Measurements from ENCODE around the gene KCNK16. TPM values are rescaled to one million over a fixed set of nuclear protein-coding genes. Genes with fewer than 3 reads are reported as not detected.

KCNK16 gene
- total and polyA plus RNA-seq, 2 experiments from 2014 or later = not detected

DNA sequence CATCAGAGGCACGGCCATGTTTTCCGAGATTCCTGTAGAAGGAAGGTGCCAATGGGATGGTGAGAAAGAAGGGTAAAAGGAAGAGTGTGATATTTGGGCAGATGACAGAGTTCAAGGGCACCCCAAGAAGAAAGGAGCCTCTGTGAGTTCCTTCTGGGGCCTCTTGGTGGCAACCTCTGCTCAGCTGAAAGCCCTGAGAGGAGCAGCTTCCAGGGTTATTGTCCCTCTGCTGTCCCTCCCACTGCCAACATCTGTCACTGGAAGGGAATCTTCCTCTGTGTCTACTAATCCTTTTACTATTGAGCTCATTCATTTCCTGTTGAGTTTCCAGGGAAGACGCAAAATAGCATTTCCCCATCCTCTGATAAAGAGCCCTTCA lies 40.0 kb upstream of the KCNK16 start:
- Histone ChIP-seq H3K4me1 (ENCODE audit: insufficient read depth) (peaks cover 6% of the 10 kb centered on the region), H3K9me3 (ENCODE audit: low read depth) (no peaks in the 10 kb centered on the region), H3K27ac (no peak overlapping the region), H3K4me2 (peak overlapping the region; percentile 6), H4K20me1 (ENCODE audit: insufficient read depth, poor library complexity, severe bottlenecking) (no peaks in the 10 kb centered on the region), H3K27me3 (no peaks in the 10 kb centered on the region), H2AFZ (peak overlapping the region; percentile 25), H3K36me3 (replicated peaks; ENCODE audit: insufficient read depth, low read depth) (no peaks in the 10 kb centered on the region), H3K9me2 (replicated peaks; ENCODE audit: insufficient read depth) (no peaks in the 10 kb centered on the region), H3K79me2 (no peaks in the 10 kb centered on the region), H3K4me3 (no peak overlapping the region)
- TF ChIP-seq CTCF (IDR thresholded peaks at IDR 0.05; ENCODE audit: poor library complexity) (peak; percentile 17), EZH2phosphoT487 (IDR thresholded peaks at IDR 0.05; ENCODE audit: low read depth, severe bottlenecking, unreplicated experiment) (no peak)
- WGBS (ENCODE audit: low lambda C conversion rate, missing lambda C conversion rate) = 63% methylated on average over 3 of the region's 3 CpGs
- DNase-seq (ENCODE audit: low spot score) = no peak

DNA sequence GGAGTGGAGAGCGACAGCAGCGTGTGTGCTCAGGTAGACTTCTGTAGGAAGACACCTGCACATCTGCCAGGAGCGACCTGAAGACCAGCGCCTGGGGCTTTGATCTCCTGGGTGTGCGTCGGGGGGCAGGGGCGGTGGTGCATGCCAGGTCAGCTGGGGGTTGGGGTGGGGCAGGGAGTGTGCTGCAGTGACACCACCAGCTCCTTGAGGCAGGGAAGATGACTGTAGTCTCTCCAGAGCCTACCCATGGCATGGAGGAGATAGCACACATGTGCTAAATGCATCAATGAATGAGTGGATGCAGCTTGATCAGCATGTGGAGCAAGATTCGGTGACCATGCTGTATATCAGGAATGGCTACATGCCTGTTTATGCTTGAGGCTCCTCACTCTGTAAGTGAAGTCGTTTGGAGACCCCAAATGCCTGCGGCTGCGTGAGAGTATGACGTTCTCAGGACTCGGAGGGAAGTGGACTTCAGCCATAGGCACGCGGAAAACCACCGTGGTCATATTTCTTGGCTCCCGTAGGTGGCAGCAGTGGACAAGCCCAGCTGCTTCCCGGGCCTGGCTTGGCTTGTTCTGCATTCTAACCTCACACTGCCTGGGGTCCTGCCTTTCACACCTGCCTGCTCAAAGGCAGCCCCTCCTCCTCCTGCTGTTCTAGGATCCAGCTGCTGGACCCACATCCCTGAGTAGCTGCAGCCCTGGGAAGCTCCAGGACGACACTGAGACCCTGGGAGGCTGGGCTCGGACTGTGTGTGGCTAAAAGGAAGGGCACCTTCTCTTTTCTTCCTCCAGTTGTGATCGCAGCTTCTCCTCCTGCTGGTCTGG lies 39.4 kb upstream of the KCNK16 start:
- H3K27me3 ChIP-seq = no peaks in the 10 kb centered on the region
- H3K4me2 ChIP-seq = peak overlapping the region; percentile 47
- H4K20me1 ChIP-seq (ENCODE audit: insufficient read depth, poor library complexity, severe bottlenecking) = no peaks in the 10 kb centered on the region
- no peaks in the 10 kb centered on the region for H3K9me2 ChIP-seq (replicated peaks; ENCODE audit: insufficient read depth)
- DNase-seq (ENCODE audit: low spot score) = peak; percentile 88
- H3K9me3 ChIP-seq (ENCODE audit: low read depth) = no peaks in the 10 kb centered on the region
- WGBS (ENCODE audit: low lambda C conversion rate, missing lambda C conversion rate) = 35% methylated on average over 21 of the region's 21 CpGs
- peaks cover 6% of the 10 kb centered on the region for H3K4me1 ChIP-seq (ENCODE audit: insufficient read depth)
- no peaks in the 10 kb centered on the region for H3K79me2 ChIP-seq
- no peak overlapping the region for H3K4me3 ChIP-seq
- H2AFZ ChIP-seq = peak overlapping the region; percentile 25
- no peaks in the 10 kb centered on the region for H3K36me3 ChIP-seq (replicated peaks; ENCODE audit: insufficient read depth, low read depth)
- no peak overlapping the region for H3K27ac ChIP-seq
- TF ChIP-seq EZH2 (IDR thresholded peaks at IDR 0.05; ENCODE audit: borderline replicate concordance) = no peak
- no peak for TF ChIP-seq EZH2phosphoT487 (IDR thresholded peaks at IDR 0.05; ENCODE audit: low read depth, severe bottlenecking, unreplicated experiment)
- TF ChIP-seq CTCF (IDR thresholded peaks at IDR 0.05; ENCODE audit: poor library complexity) = peak; percentile 64

- no peaks in the 10 kb centered on the region for H3K9me3 ChIP-seq (ENCODE audit: low read depth)
- no peak for DNase-seq (ENCODE audit: low spot score)
- no peaks in the 10 kb centered on the region for H3K36me3 ChIP-seq (replicated peaks; ENCODE audit: insufficient read depth, low read depth)
- H3K4me1 ChIP-seq (ENCODE audit: insufficient read depth) = peaks cover 6% of the 10 kb centered on the region
- H3K27me3 ChIP-seq = no peaks in the 10 kb centered on the region
- no peaks in the 10 kb centered on the region for H4K20me1 ChIP-seq (ENCODE audit: insufficient read depth, poor library complexity, severe bottlenecking)
- WGBS (ENCODE audit: low lambda C conversion rate, missing lambda C conversion rate) = 81% methylated on average over 9 of the region's 9 CpGs
- no peaks in the 10 kb centered on the region for H3K9me2 ChIP-seq (replicated peaks; ENCODE audit: insufficient read depth)
- TF ChIP-seq EZH2phosphoT487 (IDR thresholded peaks at IDR 0.05; ENCODE audit: low read depth, severe bottlenecking, unreplicated experiment) (no peak), CTCF (IDR thresholded peaks at IDR 0.05; ENCODE audit: poor library complexity) (no peak), EZH2 (IDR thresholded peaks at IDR 0.05; ENCODE audit: borderline replicate concordance) (no peak)
- no peak overlapping the region for H3K27ac ChIP-seq
- no peak overlapping the region for H2AFZ ChIP-seq
- no peaks in the 10 kb centered on the region for H3K79me2 ChIP-seq
- no peak overlapping the region for H3K4me3 ChIP-seq
- H3K4me2 ChIP-seq = no peak overlapping the region
Observed at GRCh38 chr6:39360378-39360777, 37.9 kb upstream of the KCNK16 start.
